HG03457 (cell line): ENCODE data around the gene ZRANB3.

Source experiments
- ATAC-seq: cut with Tn5 transposase; IDR thresholded peaks from one replicate; pipeline ENCODE4 v1.9.1; 2021; ENCODE audit warnings: moderate number of reproducible peaks; ENCODE audit not compliant: unreplicated experiment

ZRANB3 gene

DNA sequence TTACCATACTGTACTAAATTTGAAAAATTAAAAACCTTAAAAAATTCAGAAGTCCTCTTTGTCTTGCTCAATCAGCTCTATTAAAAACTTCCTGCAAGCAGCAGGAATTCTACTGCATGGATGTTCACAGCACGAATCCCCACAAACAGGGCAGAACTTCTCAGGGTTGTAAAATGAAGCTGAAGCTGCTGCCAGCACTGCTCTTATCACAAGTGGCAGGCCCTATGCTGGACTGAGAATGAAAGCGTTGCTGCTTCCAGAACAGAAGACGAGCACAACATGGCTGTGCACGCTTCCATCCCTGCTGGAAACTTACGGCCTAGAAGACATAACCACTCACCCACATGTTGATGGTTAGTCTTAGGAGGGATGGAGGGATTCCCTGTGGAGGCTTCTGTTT lies 345.0 kb downstream of the ZRANB3 start:
- ATAC-seq, result no peak

DNA sequence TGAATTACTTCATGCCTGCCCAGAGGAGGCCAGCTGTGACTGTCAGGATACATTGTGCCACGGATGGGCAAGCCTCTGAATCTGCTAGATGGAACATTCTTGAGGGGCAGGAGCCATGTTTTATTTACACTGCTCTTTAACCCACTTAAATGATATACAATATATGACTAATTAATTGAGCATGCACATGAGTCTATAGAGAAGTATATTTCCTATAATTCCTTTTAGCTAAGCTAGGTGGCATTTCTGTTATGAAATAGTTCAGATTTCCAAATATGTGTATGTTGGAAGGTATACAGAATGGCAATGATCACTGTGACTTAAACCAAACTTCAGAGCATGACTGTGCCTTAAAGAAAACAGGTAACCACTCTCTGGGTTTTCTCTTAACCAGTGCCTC lies 347.2 kb downstream of the ZRANB3 start:
- ATAC-seq, result no peak

DNA sequence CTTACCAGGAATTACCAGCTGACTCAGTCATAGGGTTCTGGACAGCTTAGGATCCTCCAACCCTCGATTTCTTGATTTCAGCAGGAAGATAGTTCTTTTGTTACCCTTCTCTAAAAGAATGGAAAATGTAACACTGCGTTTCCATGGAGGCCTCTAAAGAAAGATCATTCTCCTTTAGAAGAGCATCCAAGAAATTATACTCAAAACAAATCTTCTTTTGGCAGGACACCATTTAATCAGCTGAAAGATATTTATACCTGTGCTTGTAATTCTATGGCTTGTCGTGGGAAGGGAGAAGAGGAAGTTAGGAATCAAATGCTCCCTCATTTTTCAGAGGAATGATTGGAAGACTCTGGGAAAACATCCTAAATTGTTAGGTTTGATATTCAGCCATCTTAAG lies 348.4 kb downstream of the ZRANB3 start:
- ATAC-seq, result no peak

DNA sequence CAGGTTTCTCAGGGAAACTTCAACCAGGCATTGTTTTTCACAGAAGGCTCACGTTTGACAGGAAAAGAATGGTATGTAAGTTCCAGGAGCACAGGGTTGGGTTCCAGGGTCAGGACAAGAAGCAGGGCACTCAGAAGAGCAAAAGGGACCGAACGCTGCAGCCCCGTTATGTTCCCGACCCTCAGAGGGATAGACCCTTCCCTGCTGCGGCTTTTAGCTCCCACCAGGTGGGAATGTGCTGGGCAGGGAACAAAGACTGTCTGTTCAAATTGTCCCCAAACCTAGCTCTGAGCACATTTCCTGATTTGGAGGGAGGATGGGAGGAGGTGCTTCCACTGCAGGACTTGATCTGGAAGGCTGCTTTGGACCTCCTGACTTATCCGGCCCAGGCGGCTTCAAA lies 348.8 kb downstream of the ZRANB3 start:
- no peak for ATAC-seq

DNA sequence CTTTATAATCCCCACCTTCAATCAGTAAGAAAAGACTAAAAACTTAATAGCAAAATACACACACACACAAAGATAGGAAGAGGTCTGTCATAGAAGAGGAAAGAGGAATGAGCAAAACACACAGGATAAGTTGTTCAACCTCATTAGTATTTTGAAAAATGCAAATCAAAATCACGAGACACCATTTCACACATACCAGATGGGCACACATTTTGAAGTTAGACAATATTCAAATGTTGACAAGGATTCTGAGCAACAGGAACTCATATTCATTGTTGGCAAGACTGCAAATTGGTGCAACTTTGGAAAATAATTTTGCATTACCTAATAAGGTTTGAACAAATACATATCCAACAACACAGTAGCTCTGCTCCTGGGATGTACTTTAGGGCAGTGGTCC lies 351.3 kb downstream of the ZRANB3 start:
- ATAC-seq, result no peak

DNA sequence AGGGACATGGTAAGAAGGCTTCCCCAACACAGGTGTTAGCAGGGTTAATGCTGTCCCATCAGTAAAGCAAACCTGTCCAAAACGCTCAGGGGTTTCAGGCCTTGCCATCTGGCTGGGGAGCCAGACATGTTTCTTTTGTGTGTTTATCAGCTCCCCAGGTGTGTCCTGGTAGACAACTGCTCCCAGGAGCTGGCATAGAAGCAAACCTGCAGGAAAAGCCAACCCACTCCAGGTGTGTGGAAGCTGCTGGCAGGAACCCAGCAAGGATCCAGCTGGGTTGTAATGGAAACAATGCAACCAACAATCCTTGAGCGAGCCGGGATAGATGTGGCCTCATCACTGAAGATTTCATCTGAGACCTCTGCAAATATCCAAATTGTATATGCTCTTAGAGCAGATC lies 355.8 kb downstream of the ZRANB3 start:
- ATAC-seq, result no peak

DNA sequence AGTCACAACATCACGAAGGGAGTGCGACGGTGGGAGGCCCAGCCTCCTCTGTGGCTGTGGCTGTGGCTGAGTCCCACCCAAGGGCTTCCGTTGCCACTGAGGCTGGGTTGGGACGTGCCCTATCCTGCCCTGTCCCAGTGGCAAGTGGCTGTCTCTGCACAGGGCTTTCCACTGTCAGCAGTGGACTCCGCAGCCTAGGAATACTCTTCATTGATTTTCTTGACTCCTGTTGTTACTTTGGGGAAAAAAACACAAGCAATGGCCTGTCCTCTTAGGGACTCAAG lies 356.3 kb downstream of the ZRANB3 start:
- no peak for ATAC-seq

DNA sequence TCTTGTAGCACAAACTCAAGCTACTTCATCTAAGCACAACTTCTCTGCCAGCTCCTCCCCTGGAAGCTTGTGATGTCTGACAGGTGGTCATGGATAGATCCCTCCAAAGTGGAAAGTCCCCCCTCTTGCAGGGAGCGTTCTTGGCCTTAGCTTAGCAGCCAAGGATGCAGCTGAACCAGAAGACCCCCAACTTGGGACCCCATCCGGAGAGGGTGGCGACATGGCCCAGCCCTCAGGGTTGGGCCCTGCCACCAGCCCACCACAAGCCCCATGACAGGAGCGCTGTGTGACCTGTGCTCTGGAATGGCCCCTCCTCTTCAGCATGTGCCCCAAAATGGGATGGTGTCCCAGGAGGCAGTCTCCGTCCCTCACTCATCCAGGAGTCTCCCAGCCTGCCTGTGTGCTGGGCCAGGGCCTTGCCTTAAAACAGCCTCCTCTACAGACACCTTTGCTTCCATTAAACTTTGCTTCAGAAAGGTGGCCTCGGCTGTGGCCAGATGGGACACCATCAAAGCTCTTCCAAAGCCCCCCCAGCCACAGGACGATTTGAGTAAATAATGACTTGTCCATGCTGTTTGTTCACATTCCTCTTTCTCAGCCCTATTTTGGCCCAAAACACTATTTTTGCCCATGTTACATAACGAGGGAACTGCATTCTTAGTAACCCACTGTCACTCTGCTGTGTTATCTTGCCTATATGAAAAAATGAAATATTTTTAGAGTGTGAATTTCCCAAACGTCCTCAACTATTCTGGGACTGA lies 356.8 kb downstream of the ZRANB3 start:
- no peak for ATAC-seq

DNA sequence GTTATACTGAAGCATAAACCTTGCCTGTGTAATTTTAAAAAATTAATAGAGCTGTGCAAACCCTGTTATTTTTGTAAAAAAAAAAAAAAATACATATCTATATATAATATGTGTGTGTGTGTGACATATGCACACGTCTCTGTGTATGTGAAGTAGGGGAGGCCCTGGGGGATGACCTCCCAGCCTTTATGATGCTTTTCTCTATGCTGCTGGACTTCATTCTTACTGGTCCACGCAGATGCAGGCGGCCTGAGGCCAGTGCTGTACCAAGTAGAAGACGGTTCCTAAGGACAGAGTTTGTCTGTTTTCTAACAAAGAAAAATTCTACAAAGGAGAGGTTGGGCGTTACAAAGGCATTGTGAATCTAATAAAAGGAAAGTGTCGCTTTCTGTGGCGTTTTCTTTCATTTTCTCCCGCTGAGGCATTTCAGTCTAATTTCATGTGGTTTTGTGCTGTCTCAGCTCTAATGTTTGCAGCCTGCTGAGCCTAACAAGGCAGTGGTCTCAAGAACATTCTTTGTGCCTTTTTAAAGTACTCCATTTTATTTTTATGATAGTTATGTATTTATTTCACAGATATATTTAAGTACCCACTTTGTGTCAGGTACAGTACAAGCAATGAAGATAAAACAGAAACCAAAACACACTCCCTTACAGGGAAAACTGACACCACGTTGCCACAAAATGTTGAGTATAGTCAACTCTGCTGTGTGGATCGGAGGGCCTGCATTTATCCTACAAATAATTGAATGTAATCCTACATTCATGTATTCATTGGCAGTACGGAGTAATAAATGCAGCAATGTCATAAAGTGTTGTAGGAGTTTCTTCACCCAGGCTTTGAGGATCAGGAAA lies 360.9 kb downstream of the ZRANB3 start:
- no peak for ATAC-seq

DNA sequence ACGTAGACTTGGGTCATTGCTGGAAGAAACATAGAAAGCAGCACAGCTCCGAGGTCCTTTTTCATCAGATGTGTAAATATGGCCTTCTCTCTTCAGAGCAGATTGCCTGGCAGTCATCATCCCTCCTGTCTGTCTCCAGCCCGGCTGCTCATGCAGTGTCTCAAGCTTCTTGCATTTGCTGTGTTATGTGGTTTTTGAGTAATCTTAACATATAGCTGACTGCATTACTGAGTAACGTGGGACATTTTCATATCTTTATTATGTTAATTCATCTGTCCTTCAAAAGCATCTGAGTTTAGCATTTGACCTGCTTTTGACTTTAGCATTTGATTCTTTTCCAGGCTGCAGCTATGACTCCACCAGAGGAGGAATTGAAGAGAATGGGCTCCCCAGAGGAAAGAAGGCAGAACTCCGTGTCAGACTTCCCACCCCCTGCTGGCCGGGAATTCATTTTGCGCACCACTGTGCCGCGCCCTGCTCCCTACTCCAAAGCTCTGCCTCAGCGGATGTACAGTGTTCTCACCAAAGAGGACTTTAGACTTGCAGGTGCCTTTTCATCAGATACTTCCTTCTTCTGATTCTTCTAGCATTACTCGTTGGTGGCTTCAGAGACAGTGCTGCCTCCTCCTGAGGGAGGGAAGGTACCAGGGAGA lies 362.7 kb downstream of the ZRANB3 start:
- ATAC-seq, result no peak

DNA sequence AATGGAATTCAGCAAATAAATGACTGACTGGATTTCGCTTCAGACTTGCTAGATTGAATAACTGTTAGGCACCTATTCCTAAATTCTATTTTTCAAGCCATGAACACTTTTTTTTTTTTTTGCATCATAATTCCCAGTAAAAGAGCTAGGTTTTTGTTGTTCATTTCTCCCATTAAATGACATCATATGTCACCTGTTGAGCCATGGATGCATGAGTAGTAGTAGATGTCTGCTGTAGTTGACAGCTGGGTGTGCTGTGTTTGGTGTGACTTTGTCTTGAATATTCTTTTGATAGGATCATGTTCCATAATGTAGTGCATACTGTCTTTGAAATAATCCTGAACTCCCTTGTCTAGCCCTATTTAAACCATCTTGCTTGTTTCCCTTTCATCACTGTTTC lies 363.7 kb downstream of the ZRANB3 start:
- ATAC-seq, result no peak

DNA sequence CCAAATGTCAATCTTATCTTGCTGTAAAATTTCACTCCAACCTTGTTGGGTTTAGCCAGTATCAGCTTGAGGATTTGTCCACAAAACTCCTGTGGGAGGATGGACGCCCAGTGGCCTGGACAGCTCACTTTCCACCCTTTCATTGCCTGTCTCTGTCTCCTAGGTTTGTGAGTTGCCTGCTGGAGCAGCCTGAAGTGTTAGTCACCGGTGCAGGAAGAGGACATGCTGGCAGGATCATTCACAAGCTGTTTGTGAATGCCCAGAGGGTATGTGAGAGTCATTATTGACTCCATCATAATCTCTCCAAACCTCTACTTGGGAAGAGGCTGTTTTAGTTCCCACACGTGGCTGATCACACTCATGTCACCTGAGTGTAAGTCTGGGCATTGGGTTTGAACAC lies 366.6 kb downstream of the ZRANB3 start:
- ATAC-seq, result no peak

DNA sequence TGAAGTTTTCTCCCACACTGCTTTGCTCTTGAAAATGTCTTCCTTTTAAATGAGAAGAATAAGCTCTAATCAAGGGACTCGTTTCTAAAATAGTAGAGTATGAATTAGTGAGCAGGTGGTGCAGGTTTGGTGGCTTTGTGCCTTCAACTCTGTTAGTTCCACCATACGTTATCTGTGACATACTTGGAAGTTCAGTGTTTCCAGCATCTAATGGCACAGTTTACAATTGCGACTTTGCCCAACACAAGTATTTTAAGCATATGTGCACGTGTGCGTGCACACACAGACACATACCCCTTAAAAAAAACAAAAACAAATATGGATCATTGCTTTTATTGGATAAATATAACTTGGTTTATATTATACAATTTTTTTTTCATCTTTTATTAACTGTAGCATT lies 367.1 kb downstream of the ZRANB3 start:
- ATAC-seq, result no peak

DNA sequence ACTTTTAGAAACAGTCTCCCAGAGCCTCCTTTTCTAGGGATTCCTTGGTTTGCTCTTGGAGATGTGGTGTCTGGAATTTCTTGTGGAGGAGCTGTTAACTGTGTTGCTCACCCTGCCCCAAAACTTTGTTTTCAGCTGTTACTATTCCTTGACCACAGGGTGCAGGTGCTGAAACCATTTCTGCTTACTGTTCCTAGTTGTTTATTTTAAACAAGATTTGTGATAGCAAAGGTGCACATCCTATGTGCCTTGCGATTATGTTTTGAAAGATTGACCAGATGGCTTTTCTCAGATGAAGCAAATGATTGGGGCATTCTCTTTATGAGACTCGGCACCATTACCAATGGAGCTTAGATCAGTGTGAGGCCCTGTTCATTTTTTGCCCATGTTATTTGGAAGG lies 367.7 kb downstream of the ZRANB3 start:
- no peak for ATAC-seq

DNA sequence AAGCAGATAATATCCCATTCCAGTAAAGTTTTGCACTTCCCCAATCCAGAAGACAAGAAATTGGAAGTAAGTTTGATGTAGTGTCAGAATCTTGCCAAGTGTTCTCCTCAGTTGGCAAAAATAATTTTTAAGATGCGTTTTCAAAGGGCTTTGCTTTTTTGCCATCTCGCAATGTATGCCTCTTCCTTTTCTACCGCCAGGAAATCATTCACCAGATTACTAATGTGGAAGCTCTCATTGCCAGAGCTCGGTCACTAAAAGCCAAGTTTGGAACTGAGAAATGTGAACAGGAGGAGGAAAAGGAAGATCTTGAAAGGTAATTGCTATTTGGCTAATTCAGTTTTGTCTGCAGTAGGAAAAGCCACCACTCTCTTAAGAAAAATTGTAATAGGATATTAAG lies 368.2 kb downstream of the ZRANB3 start:
- ATAC-seq, result no peak

DNA sequence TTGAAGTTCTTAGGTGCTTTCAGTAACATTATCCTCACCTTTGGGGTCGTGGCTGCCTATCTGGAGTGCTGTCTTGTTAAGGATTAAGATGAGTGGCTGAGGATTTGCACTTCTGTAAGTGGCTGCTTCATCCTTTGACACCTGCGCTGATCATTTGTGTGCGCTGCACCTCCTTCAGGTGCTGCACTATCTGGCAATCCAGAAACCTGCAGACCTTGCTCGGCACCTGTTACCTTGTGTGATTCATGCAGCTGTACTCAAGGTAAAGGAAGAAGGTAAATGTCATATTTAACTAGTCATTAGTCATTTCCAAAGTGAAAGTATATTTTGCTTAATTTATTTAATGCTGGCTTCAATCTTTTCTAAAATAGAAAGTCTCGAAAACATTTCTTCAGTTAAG lies 368.6 kb downstream of the ZRANB3 start:
- no peak for ATAC-seq

DNA sequence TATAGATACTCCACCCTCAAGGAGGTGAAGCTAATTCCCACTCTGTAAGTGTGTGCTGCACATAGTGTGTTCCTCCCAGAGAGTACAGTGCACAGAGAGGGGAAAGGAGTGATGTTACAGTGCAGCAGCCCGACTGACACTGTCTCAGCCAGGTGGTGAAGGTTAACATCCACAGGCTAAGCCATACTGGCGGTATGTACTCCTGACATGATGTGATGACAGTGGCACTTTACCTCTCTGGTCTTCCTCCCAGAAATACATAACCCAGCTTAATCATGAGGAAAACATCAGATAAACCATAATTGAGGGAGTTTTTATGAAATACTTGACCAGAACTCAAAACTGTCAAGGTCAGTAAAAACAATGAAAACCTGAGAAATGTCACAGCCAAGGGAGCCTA lies 371.8 kb downstream of the ZRANB3 start:
- ATAC-seq, result no peak

DNA sequence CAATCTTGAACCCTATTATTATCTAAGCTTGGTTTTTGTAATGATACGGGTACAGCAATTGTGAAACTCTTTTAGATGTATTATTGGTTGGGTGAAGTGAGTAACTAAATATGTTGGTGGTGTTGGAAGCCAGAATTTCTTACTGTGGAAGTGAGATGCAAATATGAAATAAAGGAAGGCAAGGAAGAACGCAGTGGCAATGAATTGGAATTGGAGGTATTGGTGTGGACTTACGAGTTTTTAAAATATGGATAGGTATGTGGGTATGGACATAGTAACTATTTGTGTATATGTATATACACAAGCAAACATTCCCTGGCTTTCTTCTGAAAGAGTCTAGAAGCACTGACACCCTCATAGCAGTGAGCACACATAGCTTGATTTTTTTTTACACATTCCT lies 373.2 kb downstream of the ZRANB3 start:
- no peak for ATAC-seq

DNA sequence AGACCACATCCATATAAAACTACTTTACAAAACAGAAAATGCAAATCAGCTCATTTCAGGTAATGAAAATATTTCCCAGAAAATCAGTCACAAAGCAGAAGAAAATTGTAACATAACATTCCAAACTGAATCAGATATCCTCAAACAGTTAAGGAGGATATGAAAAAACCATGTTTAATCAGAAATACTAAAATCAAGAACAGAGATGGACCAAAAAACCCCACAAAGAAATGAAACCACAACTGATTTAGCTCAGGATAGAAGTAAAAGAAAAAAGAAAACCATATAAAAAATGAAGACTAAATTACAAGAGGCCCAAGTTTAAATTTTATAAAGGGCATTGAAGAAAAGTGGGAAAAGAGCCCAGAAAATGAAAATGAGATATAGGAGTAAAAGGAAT lies 376.1 kb downstream of the ZRANB3 start:
- ATAC-seq, result no peak

DNA sequence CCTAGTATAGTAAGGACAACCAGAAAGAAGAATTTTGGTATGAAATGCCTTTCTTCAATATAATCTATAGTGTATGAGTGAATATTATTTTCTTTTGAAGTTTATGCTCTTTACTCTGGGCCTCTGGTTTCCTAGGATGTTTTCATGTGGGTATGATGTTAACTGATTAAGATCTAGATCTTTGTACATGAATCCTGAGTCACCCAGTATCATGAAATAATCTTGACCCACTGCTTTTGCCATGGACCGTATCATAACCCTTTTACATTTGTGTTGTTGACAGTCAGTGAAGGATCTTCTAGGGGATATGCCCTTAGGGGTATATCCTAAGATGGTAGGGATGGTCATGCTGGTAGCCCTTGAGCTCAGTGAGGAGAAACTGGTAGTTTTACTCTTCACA lies 378.7 kb downstream of the ZRANB3 start:
- no peak for ATAC-seq

DNA sequence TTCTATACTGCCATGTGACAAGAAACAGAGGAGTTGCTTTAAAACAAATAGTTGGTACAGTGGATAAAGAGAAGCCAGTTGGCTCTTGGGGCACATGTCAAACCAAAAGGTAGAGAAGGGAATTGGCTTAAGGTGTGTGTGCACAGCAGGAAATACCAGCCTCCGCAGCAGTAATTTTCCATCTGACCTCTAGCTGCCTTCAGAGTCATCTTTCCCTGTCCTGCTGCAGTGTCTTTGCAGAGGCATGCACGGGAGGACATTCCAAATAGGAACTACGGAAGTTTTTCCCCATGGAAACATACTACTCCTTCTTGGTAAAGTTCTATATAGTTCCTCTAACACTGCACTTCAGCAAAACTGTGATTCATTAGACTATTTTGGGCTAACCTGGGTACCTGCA lies 379.4 kb downstream of the ZRANB3 start:
- ATAC-seq, result no peak

DNA sequence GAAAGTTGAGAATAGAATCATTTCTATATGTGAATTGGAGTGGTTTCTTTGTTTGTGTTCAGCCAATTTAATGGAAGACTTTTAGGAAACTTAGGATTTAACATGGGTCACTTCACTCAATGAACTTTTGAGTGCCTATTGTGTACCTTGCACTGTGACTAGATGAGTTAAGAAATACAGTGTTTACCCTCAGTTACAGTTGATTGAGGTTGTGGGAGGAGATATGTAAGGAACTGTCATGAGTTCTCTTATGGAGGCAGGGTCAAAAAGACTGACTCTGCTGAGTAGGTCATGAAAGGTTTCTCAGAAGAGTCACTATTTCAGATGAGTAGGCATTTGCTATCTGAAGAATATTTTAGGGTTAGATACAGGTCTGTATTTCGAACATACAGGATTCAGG lies 380.3 kb downstream of the ZRANB3 start:
- no peak for ATAC-seq
